Thoracic aorta (tissue), 2 donors: ENCODE results near the gene PGM3. TPM values are rescaled to one million over a fixed set of nuclear protein-coding genes. Genes with fewer than 3 reads are reported as not detected.

Experiments
- ATAC-seq: fragments of 150-250 bp; one replicate; pipeline ENCODE4 v1.8.0; 2017; ENCODE audit warnings: low read depth; ENCODE audit not compliant: insufficient number of reproducible peaks, low FRiP score
- DNase-seq: peaks from one replicate; pipeline ENCODE4 v3.0.0-alpha.2; 2020; ENCODE audit warnings: low spot score
- H3K27ac ChIP-seq, 2 donors: fragments of 200-600 bp; sonication (generic); 1 replicate in 1 of 2; 2 replicates in 1 of 2; pipeline ENCODE4 v1.5.1; 2016; ENCODE audit warnings: mild to moderate bottlenecking in 2 of 2, moderate library complexity in 2 of 2
- H3K27me3 ChIP-seq: fragments of 200-600 bp; sonication (generic); replicated peaks from 2 replicates; pipeline ENCODE4 v1.6.0; 2016; ENCODE audit warnings: mild to moderate bottlenecking; ENCODE audit not compliant: insufficient read depth
- H3K36me3 ChIP-seq: fragments of 200-600 bp; sonication (generic); one replicate; pipeline ENCODE4 v1.5.1; 2016
- H3K4me1 ChIP-seq, 2 donors: fragments of 200-600 bp; sonication (generic); 1 replicate in 1 of 2; 2 replicates in 1 of 2; pipeline versions ENCODE4 v1.5.1 to v1.6.0; 2016; ENCODE audit warnings: low read depth in 2 of 2, mild to moderate bottlenecking in 1 of 2; ENCODE audit not compliant: control insufficient read depth in 1 of 2
- H3K4me3 ChIP-seq: fragments of 200-600 bp; sonication (generic); 2 replicates; pipeline ENCODE4 v1.5.1; 2016; ENCODE audit warnings: mild to moderate bottlenecking
- H3K9me3 ChIP-seq: fragments of 200-600 bp; sonication (generic); 2 replicates; pipeline ENCODE4 v1.5.1; 2016
- total RNA-seq, 2 donors: library from RNA; depleted of rRNA; stranded (reverse); fragments of >200 nt; gene quantifications; one replicate each; pipeline versions ENCODE4 v1.1.0 to v1.2.3, GENCODE V29; 2016
- TF ChIP-seq, protein P1 (sequence below): fragments of 200-600 bp; sonication (generic); IDR thresholded peaks from one replicate; pipeline ENCODE4 v1.5.1; 2019; ENCODE audit warnings: antibody characterized with exemption

Gene PGM3
- total RNA-seq, 2 donors from 2014 or later, result 30.8 to 33.4 TPM

DNA sequence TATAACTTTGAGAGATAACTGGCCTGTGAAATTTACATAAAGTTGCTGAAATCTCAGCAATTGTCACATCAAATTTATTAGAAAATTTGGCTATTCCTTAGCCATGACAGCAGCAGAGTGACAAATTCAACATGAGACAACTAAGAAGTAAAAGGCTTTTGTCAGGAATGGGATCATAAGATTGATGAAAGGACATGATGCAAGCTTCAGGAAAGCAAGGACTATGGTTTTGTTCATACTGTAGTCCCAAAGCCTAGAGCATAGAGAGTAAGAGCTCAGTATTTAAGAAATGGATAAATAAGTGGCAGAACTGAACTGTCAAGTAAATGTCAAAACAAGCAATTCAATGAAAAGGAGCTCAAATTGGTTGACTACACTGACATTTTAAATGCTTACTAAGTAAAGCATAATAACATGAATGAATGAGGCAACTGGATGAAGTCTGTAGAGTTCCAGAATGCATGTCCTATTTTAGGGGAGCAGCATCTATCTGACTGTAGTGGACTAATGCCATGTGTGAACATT is 12.6 kb downstream of the PGM3 start:
- Histone ChIP-seq H3K36me3 (no peaks in the 10 kb centered on the region), H3K4me3 (no peak overlapping the region), H3K27me3 (no peaks in the 10 kb centered on the region), H3K9me3 (no peaks in the 10 kb centered on the region), H3K27ac (no peak overlapping the region), H3K4me1 (peaks cover 0 to 8% of the 10 kb centered on the region in 2 donors)
- TF ChIP-seq, protein P1, sequence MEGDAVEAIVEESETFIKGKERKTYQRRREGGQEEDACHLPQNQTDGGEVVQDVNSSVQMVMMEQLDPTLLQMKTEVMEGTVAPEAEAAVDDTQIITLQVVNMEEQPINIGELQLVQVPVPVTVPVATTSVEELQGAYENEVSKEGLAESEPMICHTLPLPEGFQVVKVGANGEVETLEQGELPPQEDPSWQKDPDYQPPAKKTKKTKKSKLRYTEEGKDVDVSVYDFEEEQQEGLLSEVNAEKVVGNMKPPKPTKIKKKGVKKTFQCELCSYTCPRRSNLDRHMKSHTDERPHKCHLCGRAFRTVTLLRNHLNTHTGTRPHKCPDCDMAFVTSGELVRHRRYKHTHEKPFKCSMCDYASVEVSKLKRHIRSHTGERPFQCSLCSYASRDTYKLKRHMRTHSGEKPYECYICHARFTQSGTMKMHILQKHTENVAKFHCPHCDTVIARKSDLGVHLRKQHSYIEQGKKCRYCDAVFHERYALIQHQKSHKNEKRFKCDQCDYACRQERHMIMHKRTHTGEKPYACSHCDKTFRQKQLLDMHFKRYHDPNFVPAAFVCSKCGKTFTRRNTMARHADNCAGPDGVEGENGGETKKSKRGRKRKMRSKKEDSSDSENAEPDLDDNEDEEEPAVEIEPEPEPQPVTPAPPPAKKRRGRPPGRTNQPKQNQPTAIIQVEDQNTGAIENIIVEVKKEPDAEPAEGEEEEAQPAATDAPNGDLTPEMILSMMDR, result no peak
- ATAC-seq, result no peak
- no peak for DNase-seq

DNA sequence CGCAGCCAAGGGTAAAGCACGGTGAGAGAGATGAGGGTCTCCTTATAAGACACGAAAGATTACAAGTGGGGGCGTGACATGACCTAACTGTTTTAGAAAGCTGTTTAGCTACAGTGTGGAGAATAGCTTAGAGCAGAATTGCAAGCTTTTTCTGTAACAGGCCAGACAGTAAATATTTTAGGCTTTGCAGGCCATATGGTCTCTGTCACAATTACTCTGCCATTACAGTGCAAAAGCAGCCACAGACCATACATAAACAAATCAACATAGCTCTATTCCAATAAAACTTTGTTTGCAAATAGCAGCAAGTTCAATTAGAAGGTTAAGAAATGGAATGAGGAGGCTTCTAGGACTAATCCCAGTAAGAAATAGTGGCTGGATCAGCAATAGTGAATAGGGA is 16.8 kb downstream of the PGM3 start:
- Histone ChIP-seq H3K4me3 (no peak overlapping the region), H3K36me3 (peaks cover 25% of the 10 kb centered on the region), H3K27ac (no peak overlapping the region), H3K27me3 (no peaks in the 10 kb centered on the region), H3K4me1 (no peaks in the 10 kb centered on the region), H3K9me3 (no peaks in the 10 kb centered on the region)
- TF ChIP-seq, protein P1, result no peak
- DNase-seq, result no peak
- ATAC-seq, result no peak

DNA sequence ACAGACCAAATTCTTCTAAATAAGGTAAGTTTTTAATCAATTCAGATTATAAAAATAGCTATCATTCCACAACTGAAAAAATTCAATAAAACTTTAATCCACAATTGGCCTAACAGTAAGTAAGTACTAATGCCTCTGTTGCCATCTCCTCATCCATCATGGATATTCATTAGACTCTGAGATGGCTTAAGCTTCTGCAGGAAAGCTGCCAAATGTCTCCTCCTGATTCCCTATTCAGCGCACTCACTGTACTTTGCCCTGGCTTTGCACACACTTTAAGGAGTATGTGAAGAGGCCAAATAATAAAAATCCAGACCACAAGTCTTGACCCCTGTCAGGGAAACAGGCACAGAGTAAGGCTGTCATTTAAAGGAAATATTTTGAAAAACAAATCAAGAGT is 23.6 kb downstream of the PGM3 start:
- ATAC-seq, result no peak
- TF ChIP-seq, protein P1, result no peak
- H3K4me1 ChIP-seq, result no peaks in the 10 kb centered on the region
- DNase-seq, result no peak
- H3K4me3 ChIP-seq, result no peak overlapping the region
- H3K9me3 ChIP-seq, result no peaks in the 10 kb centered on the region
- H3K27ac ChIP-seq, result no peak overlapping the region
- H3K36me3 ChIP-seq, result peaks cover 58% of the 10 kb centered on the region
- H3K27me3 ChIP-seq, result no peaks in the 10 kb centered on the region

DNA sequence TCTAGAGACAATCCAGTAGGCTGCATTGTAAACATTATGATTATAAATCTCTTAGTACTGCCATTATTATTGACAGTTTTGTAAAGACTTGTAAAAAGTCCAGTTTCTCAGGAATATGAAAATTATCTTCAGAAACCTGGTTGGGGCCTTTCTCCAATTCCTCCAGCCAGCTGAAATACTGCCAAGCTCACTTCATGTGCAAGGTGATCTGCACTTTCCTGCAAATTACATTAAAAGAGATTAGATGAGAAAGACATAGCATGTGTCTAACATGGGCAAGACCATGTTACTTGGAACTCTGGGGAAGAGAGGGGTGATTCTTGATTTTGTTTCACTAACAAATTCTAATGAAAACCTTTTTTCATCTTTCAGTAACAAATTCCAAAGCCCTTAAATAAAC is 24.0 kb downstream of the PGM3 start:
- H3K4me1 ChIP-seq, result no peaks in the 10 kb centered on the region
- DNase-seq, result no peak
- H3K9me3 ChIP-seq, result no peaks in the 10 kb centered on the region
- no peak for ATAC-seq
- peaks cover 58% of the 10 kb centered on the region for H3K36me3 ChIP-seq
- H3K27ac ChIP-seq, result no peak overlapping the region
- H3K4me3 ChIP-seq, result no peak overlapping the region
- no peaks in the 10 kb centered on the region for H3K27me3 ChIP-seq
- TF ChIP-seq, protein P1, result no peak

DNA sequence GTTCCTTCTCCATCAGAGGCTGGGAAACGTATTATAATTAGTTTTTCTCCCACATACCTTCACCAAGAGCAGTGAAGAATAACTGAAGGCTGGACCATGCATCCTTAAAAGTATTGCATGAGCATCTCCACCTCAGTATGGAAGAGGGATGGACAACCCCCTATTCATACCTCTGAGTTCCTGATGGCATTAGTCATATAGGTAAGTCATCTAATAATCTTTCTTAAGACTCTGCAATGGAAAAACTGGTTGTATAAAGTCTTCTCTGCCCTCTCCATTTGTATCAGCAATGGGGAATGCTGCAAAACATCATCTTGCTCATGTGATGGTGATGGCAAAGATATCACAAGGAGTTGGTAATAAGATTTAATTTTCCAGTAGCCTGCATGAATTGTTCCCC is 24.5 kb downstream of the PGM3 start:
- ATAC-seq (no peak), DNase-seq (no peak)
- no peak overlapping the region for H3K4me3 ChIP-seq
- TF ChIP-seq, protein P1, result no peak
- no peaks in the 10 kb centered on the region for H3K27me3 ChIP-seq
- H3K36me3 ChIP-seq, result peaks cover 56% of the 10 kb centered on the region
- H3K4me1 ChIP-seq, result no peaks in the 10 kb centered on the region
- H3K27ac ChIP-seq, result no peak overlapping the region
- no peaks in the 10 kb centered on the region for H3K9me3 ChIP-seq
